HepG2 (cell line): Measurements from ENCODE around the gene NINJ2. TPM values are rescaled to one million over a fixed set of nuclear protein-coding genes. Genes with fewer than 3 reads are reported as not detected.

Experiments used
- AHR ChIP-seq: IDR thresholded peaks from 2 replicates; pipeline ENCODE4 v1.6.1; 2018; ENCODE audit warnings: missing genetic modification reagents, missing compliant biosample characterization
- CEBPB ChIP-seq: IDR thresholded peaks from 2 replicates; pipeline ENCODE4 v1.6.1; 2011; ENCODE audit warnings: low read depth, low read length, improper control_type of control experiment, borderline replicate concordance
- FOXO1 ChIP-seq: sonication (generic); formaldehyde crosslinking; IDR thresholded peaks from 2 replicates; pipeline ENCODE4 v1.4.0; 2020; ENCODE audit warnings: missing genetic modification reagents
- GFI1 ChIP-seq: sonication (generic); formaldehyde crosslinking; IDR thresholded peaks from 2 replicates; pipeline ENCODE4 v1.5.0; 2020; ENCODE audit warnings: missing genetic modification reagents, mild to moderate bottlenecking, borderline replicate concordance
- KDM4B ChIP-seq: sonication (generic); formaldehyde crosslinking; IDR thresholded peaks from 2 replicates; pipeline ENCODE4 v1.4.0; 2020; ENCODE audit warnings: missing genetic modification reagents
- LCORL ChIP-seq, 2 experiments: fragments of 450-650 bp in 1 of 2; sonication (generic) in 1 of 2; formaldehyde crosslinking in 1 of 2; IDR thresholded peaks; 2 replicates each; pipeline versions ENCODE4 v1.5.0 to v1.6.1; 2017 to 2020; ENCODE audit warnings: antibody characterized with exemption in 1 of 2, missing genetic modification reagents in 1 of 2
- MIXL1 ChIP-seq: IDR thresholded peaks from 2 replicates; pipeline ENCODE4 v1.6.1; 2016
- NCOR1 ChIP-seq: fragments of 200-600 bp; sonication (generic); IDR thresholded peaks from 2 replicates; pipeline ENCODE4 v1.7.0; 2017; ENCODE audit warnings: antibody characterized with exemption, low read length, borderline replicate concordance
- PRDM10 ChIP-seq: sonication (generic); formaldehyde crosslinking; IDR thresholded peaks from 2 replicates; pipeline ENCODE4 v1.4.0; 2020; ENCODE audit warnings: low read depth, missing genetic modification reagents
- SALL1 ChIP-seq: sonication (generic); formaldehyde crosslinking; IDR thresholded peaks from 2 replicates; pipeline ENCODE4 v1.8.0; 2022; ENCODE audit warnings: mild to moderate bottlenecking, missing genetic modification reagents
- SIN3A ChIP-seq: IDR thresholded peaks from 2 replicates; pipeline ENCODE4 v1.6.1; 2011; ENCODE audit warnings: low read depth, mild to moderate bottlenecking, control low read depth, low read length, borderline replicate concordance
- TFDP2 ChIP-seq: sonication (generic); formaldehyde crosslinking; IDR thresholded peaks from 2 replicates; pipeline ENCODE4 v1.4.0; 2020; ENCODE audit warnings: missing genetic modification reagents
- YEATS2 ChIP-seq: sonication (generic); formaldehyde crosslinking; IDR thresholded peaks from 2 replicates; pipeline ENCODE4 v1.4.0; 2020; ENCODE audit warnings: missing genetic modification reagents, borderline replicate concordance
- ZBTB4 ChIP-seq: sonication (generic); formaldehyde crosslinking; IDR thresholded peaks from 2 replicates; pipeline ENCODE4 v1.4.0; 2020; ENCODE audit warnings: missing genetic modification reagents, mild to moderate bottlenecking, borderline replicate concordance
- ZNF33B ChIP-seq: sonication (generic); formaldehyde crosslinking; IDR thresholded peaks from 2 replicates; pipeline ENCODE4 v1.5.1; 2020; ENCODE audit warnings: mild to moderate bottlenecking, missing genetic modification reagents
- ZNF549 ChIP-seq: sonication (generic); formaldehyde crosslinking; IDR thresholded peaks from 2 replicates; pipeline ENCODE4 v1.5.0; 2020; ENCODE audit warnings: missing genetic modification reagents
- ZNF749 ChIP-seq: sonication (generic); formaldehyde crosslinking; IDR thresholded peaks from 2 replicates; pipeline ENCODE4 v1.8.0; 2022; ENCODE audit warnings: mild to moderate bottlenecking, missing genetic modification reagents, moderate library complexity, borderline replicate concordance
- ZSCAN5A ChIP-seq: sonication (generic); formaldehyde crosslinking; IDR thresholded peaks from 2 replicates; pipeline ENCODE4 v1.8.0; 2022; ENCODE audit warnings: mild to moderate bottlenecking, missing genetic modification reagents, borderline replicate concordance
- polyA plus RNA-seq, 8 experiments: library from polyadenylated mRNA; depleted of rRNA in 3 of 8; stranded (reverse) in 7 of 8; unstranded in 1 of 8; fragments of >200 nt; fragmentation: Illumina TruSeq in 4 of 8; extraction: Trizol in 4 of 8; gene quantifications; 2 replicates each; pipeline versions ENCODE4 v1.2.1 to v1.2.3, GENCODE V29; 2011 to 2016; ENCODE audit warnings: low read depth in 4 of 8, missing spikeins in 1 of 8, mixed read lengths in 1 of 8; ENCODE audit not compliant: insufficient read depth in 1 of 8
- total RNA-seq, 5 experiments: library from RNA; depleted of rRNA; stranded (reverse); fragments of >200 nt; fragmentation: Illumina TruSeq; extraction: Trizol; gene quantifications; 2 replicates each; pipeline ENCODE4 v1.2.3, GENCODE V29; 2016; ENCODE audit warnings: low read depth in 1 of 5

NINJ2 gene
- total and polyA plus RNA-seq, 2 of the 13 experiments (the other 11 are each of a cell fraction or from before 2014, with no cell fraction given) = 0.62 to 3.8 TPM

- TF ChIP-seq YEATS2 (CRISPR knock-in tag) (peak; percentile 64; the same call in 1 of the 2 replicates), GFI1 (CRISPR knock-in tag) (peak; percentile 74; the same call in 1 of the 2 replicates), TFDP2 (CRISPR knock-in tag) (peak; percentile 30; the same call in 1 of the 2 replicates), PRDM10 (0 out of 2 replicates have a peak, but pooled peaks have one; percentile 20), ZNF549 (CRISPR knock-in tag) (no peak), SALL1 (CRISPR knock-in tag) (peak; percentile 86), ZSCAN5A (CRISPR knock-in tag) (0 out of 2 replicates have a peak, but pooled peaks have one; percentile 39), LCORL (IDR thresholded peaks at IDR 0.05) (no peak), LCORL (CRISPR knock-in tag; IDR thresholded peaks at IDR 0.05) (peak; percentile 87), KDM4B (CRISPR knock-in tag) (peak; percentile 94), ZNF33B (CRISPR knock-in tag) (0 out of 2 replicates have a peak, but pooled peaks have one; percentile 65), NCOR1 (no peak), MIXL1 (peak; percentile 43; the same call in 1 of the 2 replicates), FOXO1 (CRISPR knock-in tag) (peak; percentile 86), AHR (no peak), CEBPB (peak; percentile 98), ZNF749 (CRISPR knock-in tag) (no peak), SIN3A (0 out of 2 replicates have a peak, but pooled peaks have one; percentile 38), ZBTB4 (peak; percentile 77; the same call in 1 of the 2 replicates)
Observed at GRCh38 chr12:617304-617915, 45.8 kb downstream of the NINJ2 start (continued).
